UCSD-AML1 (cell line): ENCODE measurements around the gene CD4.
"Not testable (repeated sequence)": the region's sequence is repeated elsewhere in the genome, so short reads cannot be mapped to it uniquely, and the experiment has no call there.

Source experiments
- DNase-seq: peaks from one replicate; lab custom pipeline; 2025; ENCODE audit not compliant: unreplicated experiment; lab: John Stamatoyannopoulos, UW

CD4 gene

GRCh38 chr12:6845395-6845794 lies 56.1 kb downstream of the CD4 start:
- DNase-seq = no peak

- DNase-seq = no peak
Observed at GRCh38 chr12:6846316-6846869, 57.1 kb downstream of the CD4 start.

GRCh38 chr12:6847676-6848075 lies 58.3 kb downstream of the CD4 start:
- no peak for DNase-seq

DNA sequence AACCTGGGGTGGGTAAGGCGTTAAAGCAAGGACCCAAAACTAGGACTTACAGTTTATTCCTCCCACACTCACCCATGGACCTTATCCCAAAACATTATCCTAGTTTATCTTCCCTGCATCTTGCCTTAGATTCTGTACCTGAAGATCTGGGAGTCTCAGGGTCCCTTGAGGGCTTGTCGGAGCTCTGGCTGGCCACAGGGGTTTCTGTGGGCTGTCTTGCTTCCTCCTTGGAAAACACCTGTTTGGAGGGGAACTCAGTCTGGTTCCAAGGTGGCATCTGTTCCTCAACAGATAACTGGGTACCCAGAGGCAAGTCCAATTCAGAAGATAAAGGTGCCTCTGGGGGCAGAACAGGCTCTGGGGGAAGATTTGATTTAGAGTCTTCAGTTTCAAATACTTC lies 60.1 kb downstream of the CD4 start:
- no peak for DNase-seq

- DNase-seq = no peak
Observed at GRCh38 chr12:6849976-6850560, 60.7 kb downstream of the CD4 start.

- no peak for DNase-seq
Observed at GRCh38 chr12:6850796-6851152, 61.4 kb downstream of the CD4 start.

GRCh38 chr12:6851153-6851920 lies 62.0 kb downstream of the CD4 start, which contains the start of gene CDCA3:
Gene CDCA3 (minus strand): TSS chr12:6851286. CDS start chr12:6850952, 334 bp downstream.
- DNase-seq = peak; percentile 90

DNA sequence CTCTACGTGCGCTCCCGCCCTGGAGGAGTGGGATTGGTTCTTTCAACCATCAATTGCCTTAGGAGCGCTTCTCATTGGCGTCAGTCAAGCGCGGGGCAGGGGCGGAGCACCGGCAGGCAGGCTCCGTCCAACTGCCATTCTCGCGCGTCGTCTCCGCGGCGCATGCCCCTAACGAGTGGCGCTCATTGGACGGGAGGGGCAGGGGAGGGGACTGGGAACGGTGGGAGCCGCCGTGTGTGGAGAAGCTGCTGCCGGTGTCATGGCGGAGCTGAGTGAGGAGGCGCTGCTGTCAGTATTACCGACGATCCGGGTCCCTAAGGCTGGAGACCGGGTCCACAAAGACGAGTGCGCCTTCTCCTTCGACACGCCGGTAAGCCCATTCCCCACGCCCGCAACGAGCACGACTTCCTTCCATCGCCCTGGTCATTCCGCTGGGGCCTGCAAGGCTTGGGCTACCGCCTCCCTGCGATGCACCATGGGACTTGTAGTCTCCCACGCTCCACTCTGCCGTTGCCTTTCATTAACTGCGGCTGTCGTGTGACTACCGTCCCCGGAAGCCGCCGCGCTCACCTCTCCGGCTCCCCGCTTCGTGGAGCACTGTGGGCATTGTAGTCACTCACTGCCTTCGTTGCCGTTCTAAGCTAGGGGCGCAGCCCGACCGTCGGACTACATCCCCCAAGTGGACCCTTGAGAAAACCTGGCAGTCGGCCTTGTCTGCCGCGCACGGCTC lies 62.8 kb downstream of the CD4 start, which contains the start of gene USP5:
TSS of gene USP5 (plus strand) at position 230 of the 730 bp plus-strand sequence. CDS start at position 260, 30 bp downstream.
- peak; percentile 99 for DNase-seq

GRCh38 chr12:6852651-6853354 lies 63.5 kb downstream of the CD4 start:
- peak; percentile 71 for DNase-seq

GRCh38 chr12:6853626-6854025 lies 64.3 kb downstream of the CD4 start:
- DNase-seq = no peak

DNA sequence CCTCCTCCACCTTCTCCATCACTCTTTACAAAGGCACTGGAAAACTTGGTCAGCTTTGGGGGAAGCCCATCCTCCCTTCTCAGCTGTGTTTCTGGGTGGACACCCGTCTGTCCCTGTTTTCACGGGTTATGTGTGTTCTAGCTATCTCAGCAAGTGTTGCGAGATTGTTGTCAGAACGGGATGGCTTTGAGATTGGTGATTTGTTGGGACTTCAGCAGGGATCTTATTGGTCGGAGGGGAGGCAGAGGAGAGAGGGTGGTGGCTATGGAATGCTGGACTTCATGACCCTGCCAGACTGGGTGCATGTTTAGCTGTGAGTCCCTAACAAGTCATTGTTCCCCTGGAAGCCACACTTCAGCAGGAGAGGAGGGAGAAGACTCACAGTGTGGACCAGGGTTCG lies 64.7 kb downstream of the CD4 start:
- no peak for DNase-seq

DNA sequence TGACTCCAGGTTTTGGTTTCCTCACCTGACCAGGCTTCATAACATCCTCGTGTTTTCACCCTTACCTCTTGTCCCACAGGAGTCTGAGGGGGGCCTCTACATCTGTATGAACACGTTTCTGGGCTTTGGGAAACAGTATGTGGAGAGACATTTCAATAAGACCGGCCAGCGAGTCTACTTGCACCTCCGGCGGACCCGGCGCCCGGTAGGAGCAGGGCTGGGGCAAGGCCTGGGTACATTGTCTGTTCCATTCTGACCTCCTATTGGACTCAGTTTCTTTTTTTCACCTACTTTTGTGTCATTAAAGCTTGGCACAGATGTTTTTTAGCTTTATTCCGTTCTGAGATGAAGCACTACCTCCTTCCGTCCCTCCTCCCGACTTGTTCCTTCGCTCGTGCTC lies 66.0 kb downstream of the CD4 start:
- DNase-seq = no peak

DNA sequence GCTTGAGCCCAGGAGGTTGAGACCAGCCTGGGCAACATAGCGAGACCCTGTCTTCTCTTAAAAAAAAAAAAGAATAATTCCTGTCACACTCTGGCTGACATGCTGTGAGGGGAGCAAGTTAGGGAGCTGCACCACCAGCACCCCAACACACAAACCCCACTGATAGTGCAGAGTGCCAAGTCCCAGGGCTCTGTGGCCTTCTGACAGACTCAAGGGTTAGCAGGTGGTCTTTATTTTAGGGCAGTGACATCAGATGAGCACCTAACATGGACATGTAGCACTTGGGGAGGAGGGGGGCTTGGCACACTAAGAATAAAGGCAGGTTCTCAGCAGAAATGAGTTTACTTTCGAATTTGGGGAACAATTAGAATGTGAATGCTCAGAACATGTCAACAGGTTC lies 69.5 kb downstream of the CD4 start:
- no peak for DNase-seq

GRCh38 chr12:6860116-6860515 lies 70.8 kb downstream of the CD4 start:
- DNase-seq = no peak

DNA sequence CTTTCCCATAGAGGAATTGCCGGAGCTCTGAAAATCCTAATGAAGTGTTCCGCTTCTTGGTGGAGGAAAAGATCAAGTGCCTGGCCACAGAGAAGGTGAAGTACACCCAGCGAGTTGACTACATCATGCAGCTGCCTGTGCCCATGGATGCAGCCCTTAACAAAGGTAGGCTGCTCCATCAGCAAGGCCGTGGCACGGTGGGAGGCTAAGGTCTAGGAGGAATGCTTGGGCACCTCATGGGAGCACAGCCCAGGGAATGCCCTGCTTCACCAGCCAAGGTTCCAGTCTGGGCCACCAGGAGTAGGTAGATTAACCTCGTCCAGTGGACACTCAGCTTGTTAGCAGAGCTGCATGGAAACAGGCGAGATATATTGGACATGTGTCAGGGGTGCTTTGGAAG lies 71.6 kb downstream of the CD4 start:
- no peak for DNase-seq

- no peak for DNase-seq
Observed at GRCh38 chr12:6861391-6861790, 72.1 kb downstream of the CD4 start.

GRCh38 chr12:6863033-6863432 lies 73.7 kb downstream of the CD4 start:
- no peak for DNase-seq

DNA sequence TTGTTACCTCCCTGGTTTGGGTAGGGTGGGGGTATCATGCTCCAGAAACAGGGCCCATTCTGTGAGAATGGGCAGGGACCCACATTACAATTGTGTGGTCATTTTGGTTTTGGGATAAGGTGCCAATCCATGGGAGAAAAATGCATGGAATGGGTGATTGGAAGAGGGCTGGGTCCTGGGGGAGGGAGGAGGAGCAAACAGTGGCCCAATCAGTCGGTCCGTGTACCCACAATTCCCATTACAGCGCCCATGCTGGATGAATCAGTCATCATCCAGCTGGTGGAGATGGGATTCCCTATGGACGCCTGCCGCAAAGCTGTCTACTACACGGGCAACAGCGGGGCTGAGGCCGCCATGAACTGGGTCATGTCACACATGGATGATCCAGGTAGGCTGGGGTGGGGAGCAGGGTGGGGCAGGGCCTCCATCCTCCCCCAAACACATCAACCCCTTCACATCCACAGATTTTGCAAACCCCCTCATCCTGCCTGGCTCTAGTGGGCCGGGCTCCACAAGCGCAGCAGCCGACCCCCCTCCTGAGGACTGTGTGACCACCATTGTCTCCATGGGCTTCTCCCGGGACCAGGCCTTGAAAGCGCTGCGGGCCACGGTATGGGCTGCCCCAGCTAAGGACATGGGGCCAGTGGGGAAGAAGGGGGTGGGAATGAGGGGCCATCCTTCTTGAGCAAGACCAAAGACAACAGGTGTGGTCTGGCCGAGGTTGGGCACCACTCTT lies 74.4 kb downstream of the CD4 start:
- DNase-seq = no peak

- not testable (repeated sequence) for DNase-seq
Observed at GRCh38 chr12:6865307-6865706, 76.0 kb downstream of the CD4 start.

- DNase-seq = no peak
Observed at GRCh38 chr12:6866163-6866919, 77.0 kb downstream of the CD4 start.
